Endothelial cell of umbilical vein (primary cell): ENCODE measurements around the gene TKT. TPM values are rescaled to one million over a fixed set of nuclear protein-coding genes. Genes with fewer than 3 reads are reported as not detected.

ENCODE experiments used
- Bru-seq: library from RNA; stranded (reverse); fragments of 400-500 nt; gene quantifications from one replicate; lab custom pipeline; 2021; lab: Mats Ljungman, UMichigan
- BruChase-seq, 2 experiments: library from RNA; stranded (reverse); fragments of 400-500 nt; gene quantifications; one replicate each; lab custom pipeline; 2021; lab: Mats Ljungman, UMichigan
- BruUV-seq: library from RNA; stranded (reverse); fragments of 400-500 nt; replicated peaks from 2 replicates; lab custom pipeline; 2021; lab: Mats Ljungman, UMichigan
- CTCF ChIA-PET: fragments of 300-600, 350-600 bp; sonication (Branson Sonifier 250); formaldehyde crosslinking; loops from one replicate; lab custom pipeline; 2021; ENCODE audit warnings: antibody characterized with exemption, inconsistent platforms; lab: Charles Lee
- POLR2A ChIA-PET: fragments of 300-600, 350-600 bp; sonication (Branson Sonifier 250); formaldehyde crosslinking; loops from one replicate; lab custom pipeline; 2021; ENCODE audit warnings: antibody characterized with exemption, inconsistent platforms; lab: Charles Lee
- DNase-seq: peaks from one replicate; pipeline ENCODE4 v3.0.0-alpha.2; 2011; ENCODE audit warnings: low read depth, low spot score
- FAIRE-seq: peaks from 2 replicates; lab custom pipeline; 2011; peaks lifted over from hg19 to GRCh38; lab: Jason Lieb, UNC
- H2AFZ ChIP-seq: 2 replicates; pipeline ENCODE4 v1.6.0; 2012; ENCODE audit warnings: low read depth, low read length, control low read depth, inconsistent platforms
- H3K27ac ChIP-seq: 2 replicates; pipeline ENCODE4 v1.5.1; 2011; ENCODE audit warnings: low read depth, mild to moderate bottlenecking, control low read depth, low read length, moderate library complexity; ENCODE audit not compliant: insufficient read depth
- H3K27me3 ChIP-seq, 2 experiments: 2 replicates each; pipeline versions ENCODE4 v1.6.0 to v1.6.1; 2011; ENCODE audit warnings: low read length in 2 of 2, mixed read lengths in 1 of 2; ENCODE audit not compliant: control insufficient read depth in 2 of 2, insufficient read depth in 2 of 2
- H3K36me3 ChIP-seq, 2 experiments: 2 replicates in 1 of 2; 3 replicates in 1 of 2; pipeline ENCODE4 v1.5.1; 2011; ENCODE audit warnings: low read length in 2 of 2, mild to moderate bottlenecking in 1 of 2, moderate library complexity in 1 of 2; ENCODE audit not compliant: control insufficient read depth in 2 of 2, insufficient read depth in 2 of 2; ENCODE audit errors: extremely low read depth in 1 of 2
- H3K4me1 ChIP-seq: 3 replicates; pipeline ENCODE4 v1.5.1; 2011; ENCODE audit warnings: mild to moderate bottlenecking, low read length; ENCODE audit not compliant: control insufficient read depth, insufficient read depth; ENCODE audit errors: extremely low read depth
- H3K4me2 ChIP-seq: 2 replicates; pipeline ENCODE4 v1.6.1; 2011; ENCODE audit warnings: low read length, control low read depth, mixed read lengths; ENCODE audit not compliant: insufficient read depth
- H3K4me3 ChIP-seq, 3 experiments: fragments of 200-600 bp in 1 of 3; sonication (generic), shearing (Covaris generic) in 1 of 3; replicated peaks in 1 of 3; 2 replicates each; pipeline ENCODE4 v1.5.1; 2011 to 2016; ENCODE audit warnings: control low read depth in 3 of 3, low read length in 3 of 3, mild to moderate bottlenecking in 2 of 3, inconsistent platforms in 1 of 3, low read depth in 1 of 3, moderate library complexity in 1 of 3; ENCODE audit not compliant: insufficient read depth in 1 of 3
- H3K79me2 ChIP-seq: 2 replicates; pipeline ENCODE4 v1.6.0; 2012; ENCODE audit warnings: low read length, inconsistent platforms; ENCODE audit not compliant: control insufficient read depth, insufficient read depth
- H3K9ac ChIP-seq: replicated peaks from 2 replicates; pipeline ENCODE3; 2011; ENCODE audit warnings: low read length, control low read depth; ENCODE audit not compliant: insufficient read depth; ENCODE audit errors: extremely low read depth
- H3K9me1 ChIP-seq: replicated peaks from 3 replicates; pipeline ENCODE4 v1.6.0; 2011; ENCODE audit warnings: mild to moderate bottlenecking, low read length; ENCODE audit not compliant: control insufficient read depth, insufficient read depth; ENCODE audit errors: extremely low read depth
- H3K9me3 ChIP-seq: replicated peaks from 2 replicates; pipeline ENCODE4 v1.5.1; 2012; ENCODE audit warnings: low read length, inconsistent platforms; ENCODE audit not compliant: control insufficient read depth, insufficient read depth
- H4K20me1 ChIP-seq: replicated peaks from 2 replicates; pipeline ENCODE3; 2011; ENCODE audit warnings: mild to moderate bottlenecking, low read length; ENCODE audit not compliant: control insufficient read depth, insufficient read depth; ENCODE audit errors: extremely low read depth
- GATA2 ChIP-seq: IDR thresholded peaks from 2 replicates; pipeline ENCODE4 v1.7.0; 2011; ENCODE audit warnings: low read depth, mild to moderate bottlenecking, moderate library complexity, mixed read lengths, low read length; ENCODE audit not compliant: insufficient read length, insufficient read depth
- POLR2A ChIP-seq: IDR thresholded peaks from 2 replicates; pipeline ENCODE4 v1.6.1; 2012; ENCODE audit warnings: low read depth, mild to moderate bottlenecking, control low read depth, low read length
- POLR2AphosphoS5 ChIP-seq: IDR thresholded peaks from 2 replicates; pipeline ENCODE4 v1.6.1; 2012; ENCODE audit warnings: low read depth, mild to moderate bottlenecking, control low read depth, low read length, moderate library complexity; ENCODE audit not compliant: insufficient read depth
- dilution Hi-C: fragments of 300-500 bp; cut with MboI; formaldehyde crosslinking; loops from one replicate; pipeline ENCODE4 v1.15.0; 2019; ENCODE audit warnings: low sequenced_read_pairs; ENCODE audit not compliant: extremely low pct_ligation_motif_present
- intact Hi-C: fragments of 100-400 bp; cut with micrococcal nuclease; formaldehyde crosslinking; loops from one replicate; pipeline ENCODE4 v1.10.0; 2022
- long read RNA-seq: library from polyadenylated mRNA; stranded (forward); transcript quantifications from one replicate; pipeline ENCODE4 v2.0.0, GENCODE V29; 2021
- polyA minus RNA-seq, 3 experiments: library from RNA; depleted of rRNA, polyadenylated mRNA; stranded (reverse); fragments of >200 nt; gene quantifications; 1 replicate in 1 of 3; 2 replicates in 2 of 3; pipeline ENCODE4 v1.2.3, GENCODE V29; 2011
- polyA plus RNA-seq, 4 experiments: library from polyadenylated mRNA; depleted of rRNA in 3 of 4; stranded (reverse) in 3 of 4; unstranded in 1 of 4; fragments of >200 nt; gene quantifications; 2 replicates each; pipeline versions ENCODE4 v1.2.1 to v1.2.3, GENCODE V29; 2011 to 2012; ENCODE audit warnings: missing spikeins in 1 of 4
- total RNA-seq: library from RNA; stranded (reverse); gene quantifications from 2 replicates; pipeline ENCODE4 v1.2.3, GENCODE V29; 2021

TKT gene, protein sequence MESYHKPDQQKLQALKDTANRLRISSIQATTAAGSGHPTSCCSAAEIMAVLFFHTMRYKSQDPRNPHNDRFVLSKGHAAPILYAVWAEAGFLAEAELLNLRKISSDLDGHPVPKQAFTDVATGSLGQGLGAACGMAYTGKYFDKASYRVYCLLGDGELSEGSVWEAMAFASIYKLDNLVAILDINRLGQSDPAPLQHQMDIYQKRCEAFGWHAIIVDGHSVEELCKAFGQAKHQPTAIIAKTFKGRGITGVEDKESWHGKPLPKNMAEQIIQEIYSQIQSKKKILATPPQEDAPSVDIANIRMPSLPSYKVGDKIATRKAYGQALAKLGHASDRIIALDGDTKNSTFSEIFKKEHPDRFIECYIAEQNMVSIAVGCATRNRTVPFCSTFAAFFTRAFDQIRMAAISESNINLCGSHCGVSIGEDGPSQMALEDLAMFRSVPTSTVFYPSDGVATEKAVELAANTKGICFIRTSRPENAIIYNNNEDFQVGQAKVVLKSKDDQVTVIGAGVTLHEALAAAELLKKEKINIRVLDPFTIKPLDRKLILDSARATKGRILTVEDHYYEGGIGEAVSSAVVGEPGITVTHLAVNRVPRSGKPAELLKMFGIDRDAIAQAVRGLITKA
- total RNA-seq = 510 and 586 TPM in 2 replicates
- 287 and 288 TPM in 2 replicates for polyA plus RNA-seq
- polyA plus RNA-seq (2011; cell fraction: cytosol; rRNA removed) = 268 and 345 TPM in 2 replicates
- 184 and 232 TPM in 2 replicates for polyA plus RNA-seq (2011; cell fraction: nucleus; rRNA removed)
- 369 and 460 TPM in 2 replicates for polyA plus RNA-seq (2012)
- polyA minus RNA-seq = 228 and 298 TPM in 2 replicates
- 446 TPM for polyA minus RNA-seq (2011; cell fraction: cytosol; rRNA and poly(A)+ RNA removed)
- 75.3 and 101 TPM in 2 replicates for polyA minus RNA-seq (2011; cell fraction: nucleus; rRNA and poly(A)+ RNA removed)
- percentile 91 among the genes with signal in this experiment for Bru-seq, nascent RNA
- percentile 94 among the genes with signal in this experiment for BruChase-seq, experiment 1, labeled RNA remaining after a 6-hour chase
- BruChase-seq, experiment 2, labeled RNA remaining after a 2-hour chase = percentile 88 among the genes with signal in this experiment
- long read RNA-seq, transcript TKT-203 (15 exons, 2,831 nt) = minor isoform, 8 of 296 reads
- long read RNA-seq, transcript TKT-208 (14 exons, 3,010 nt) = major isoform, 212 of 296 reads
- long read RNA-seq, partial matches to known transcripts = 46 of 296 reads
- long read RNA-seq, other reads (novel, unspliced or antisense) = 26 of 296 reads

DNA sequence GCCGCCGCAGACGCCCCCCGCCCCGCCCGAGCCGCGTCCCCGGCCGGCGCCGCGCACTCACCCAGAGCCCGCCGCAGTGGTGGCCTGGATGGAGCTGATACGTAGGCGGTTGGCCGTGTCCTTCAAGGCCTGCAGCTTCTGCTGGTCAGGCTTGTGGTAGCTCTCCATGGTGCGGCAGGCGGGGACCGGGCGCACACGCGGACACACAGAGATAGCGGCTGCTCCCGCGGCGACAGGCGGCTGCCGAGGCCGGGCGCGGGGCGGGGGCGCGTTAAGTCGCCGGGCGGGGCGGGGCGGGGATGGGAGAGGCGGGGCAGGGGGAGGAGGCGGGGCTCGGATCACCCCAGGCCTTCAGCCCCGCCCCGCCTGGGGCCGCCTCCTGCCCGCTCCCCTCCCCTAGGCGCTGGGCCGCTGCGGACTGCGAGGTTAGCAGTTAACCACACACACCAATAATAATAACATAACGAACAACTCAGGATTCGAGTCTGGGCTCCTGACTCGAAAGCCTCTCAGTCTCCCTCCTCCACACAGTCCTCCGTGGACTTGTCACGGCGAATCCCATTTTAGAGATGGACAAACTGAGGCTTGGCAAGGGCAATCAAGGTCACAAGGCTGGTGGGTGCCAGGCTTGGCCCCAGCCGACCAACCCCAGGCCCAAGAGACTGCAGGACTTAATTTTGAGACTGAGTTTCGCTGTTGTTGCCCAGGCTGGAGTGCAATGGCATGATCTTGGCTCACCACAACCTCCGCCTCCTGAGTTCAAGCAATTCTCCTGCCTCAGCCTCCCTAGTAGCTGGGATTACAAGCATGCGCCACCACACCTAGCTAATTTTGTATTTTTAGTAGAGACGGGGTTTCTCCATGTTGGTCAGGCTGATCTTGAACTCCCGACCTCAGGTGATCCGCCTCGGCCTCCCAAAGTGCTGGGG is at the start of gene TKT:
TSS of gene TKT (minus strand) at position 248 of the 929 bp plus-strand sequence. CDS start at position 168, 80 bp downstream.
- H3K4me3 ChIP-seq = peak within 1 kb of the TSS; percentile 70 to 98 (median 88)
- DNase-seq (peak; percentile 84), FAIRE-seq (peak; percentile 63)
- dilution Hi-C loops (no loop called here), intact Hi-C loops (loop anchor here (1.0 kb wide), 1 partner anchor 14 kb away; no protein-coding TSS in a partner anchor)
- TF ChIP-seq POLR2AphosphoS5 = peak; percentile 84
- TF ChIP-seq GATA2 = no peak
- TF ChIP-seq POLR2A = peak; percentile 91
- peak within 1 kb of the TSS; percentile 44 for H3K27ac ChIP-seq
- H3K79me2 ChIP-seq = peaks cover 48% of the 10 kb centered on the region
- H3K4me1 ChIP-seq = peaks cover 20% of the 10 kb centered on the region
- peak within 1 kb of the TSS; percentile 91 for H3K4me2 ChIP-seq
- no peaks in the 10 kb centered on the region for H3K27me3 ChIP-seq
- CTCF ChIA-PET = interaction anchor here (2.3 kb wide), 1 partner anchor 36 kb away, joined by 9 read pairs; no protein-coding TSS in a partner anchor
- H3K9me3 ChIP-seq = no peaks in the 10 kb centered on the region
- H3K36me3 ChIP-seq = no peaks in the 10 kb centered on the region
- H3K9me1 ChIP-seq = no peaks in the 10 kb centered on the region
- POLR2A ChIA-PET = interaction anchor here (0.5 to 0.8 kb wide), 2 partner anchors 19 to 42 kb away, joined by 4 read pairs; no protein-coding TSS in a partner anchor
- H4K20me1 ChIP-seq = peaks cover 3% of the 10 kb centered on the region
- BruUV-seq = no TSS peak
- H2AFZ ChIP-seq = peak within 1 kb of the TSS; percentile 63
- H3K9ac ChIP-seq = peak within 1 kb of the TSS; percentile 76
